HEK293 (cell line): Measurements from ENCODE around the gene BSDC1.

Source experiments
- CTCF ChIA-PET: fragments of 350-600 bp; formaldehyde crosslinking; extraction: SDS; loops from one replicate; lab custom pipeline; 2021; ENCODE audit warnings: antibody characterized with exemption; lab: Yijun Ruan, JAX
- POLR2A ChIA-PET: fragments of 300-600 bp; formaldehyde crosslinking; extraction: SDS; loops from one replicate; lab custom pipeline; 2020; ENCODE audit warnings: antibody characterized with exemption, inconsistent platforms; lab: Yijun Ruan, JAX
- H3K27ac ChIP-seq: fragments of 200-500 bp; sonication (Bioruptor generic); 2 replicates; pipeline ENCODE4 v1.5.1; 2014; ENCODE audit warnings: low read depth, low read length, control low read depth, inconsistent platforms; ENCODE audit errors: extremely low read depth
- H3K36me3 ChIP-seq, 2 experiments: fragments of 200-500 bp in 1 of 2; sonication (Bioruptor generic) in 1 of 2; 1 replicate in 1 of 2; 2 replicates in 1 of 2; pipeline ENCODE4 v1.5.1; 2014 to 2017; ENCODE audit warnings: inconsistent platforms in 2 of 2, low read length in 2 of 2; ENCODE audit not compliant: control insufficient read depth in 2 of 2, insufficient read depth in 1 of 2
- H3K4me1 ChIP-seq: fragments of 200-500 bp; sonication (Bioruptor generic); 2 replicates; pipeline ENCODE4 v1.5.1; 2014; ENCODE audit warnings: mild to moderate bottlenecking, low read length, inconsistent platforms; ENCODE audit not compliant: control insufficient read depth, insufficient read depth
- H3K4me3 ChIP-seq: 2 replicates; pipeline ENCODE4 v1.5.1; 2011; ENCODE audit warnings: low read depth, mild to moderate bottlenecking, control low read depth, low read length, moderate library complexity
- H3K9me3 ChIP-seq: fragments of 200-500 bp; sonication (Bioruptor generic); 2 replicates; pipeline ENCODE4 v1.5.1; 2014; ENCODE audit warnings: low read depth, low read length, inconsistent platforms; ENCODE audit not compliant: control insufficient read depth, insufficient read depth
- GFI1B ChIP-seq: fragments of 450-650 bp; formaldehyde crosslinking; IDR thresholded peaks from 2 replicates; pipeline ENCODE4 v1.5.1; 2016; ENCODE audit warnings: missing biosample characterization, missing genetic modification characterization
- GLI4 ChIP-seq: fragments of 450-650 bp; formaldehyde crosslinking; IDR thresholded peaks from 2 replicates; pipeline ENCODE4 v1.5.1; 2016; ENCODE audit warnings: missing biosample characterization, missing genetic modification characterization
- HOXC10 ChIP-seq: sonication (generic); formaldehyde crosslinking; IDR thresholded peaks from 2 replicates; pipeline ENCODE4 v1.8.1; 2023; ENCODE audit warnings: mild to moderate bottlenecking, missing genetic modification reagents
- KLF17 ChIP-seq: fragments of 450-650 bp; formaldehyde crosslinking; IDR thresholded peaks from 2 replicates; pipeline ENCODE4 v1.5.1; 2016; ENCODE audit warnings: missing biosample characterization, missing genetic modification characterization
- KLF8 ChIP-seq: fragments of 450-650 bp; formaldehyde crosslinking; IDR thresholded peaks from 2 replicates; pipeline ENCODE4 v1.5.1; 2016; ENCODE audit warnings: missing biosample characterization, missing genetic modification characterization
- OSR2 ChIP-seq: fragments of 450-650 bp; formaldehyde crosslinking; IDR thresholded peaks from 2 replicates; pipeline ENCODE4 v1.5.1; 2016; ENCODE audit warnings: missing biosample characterization, missing genetic modification characterization
- SCRT1 ChIP-seq: fragments of 450-650 bp; formaldehyde crosslinking; IDR thresholded peaks from 2 replicates; pipeline ENCODE4 v1.5.1; 2016; ENCODE audit warnings: missing biosample characterization, missing genetic modification characterization, borderline replicate concordance
- ZBTB1 ChIP-seq: fragments of 450-650 bp; formaldehyde crosslinking; IDR thresholded peaks from 2 replicates; pipeline ENCODE4 v1.5.1; 2016; ENCODE audit warnings: missing biosample characterization, missing genetic modification characterization
- ZBTB17 ChIP-seq: fragments of 450-650 bp; formaldehyde crosslinking; IDR thresholded peaks from 2 replicates; pipeline ENCODE4 v1.5.1; 2016; ENCODE audit warnings: missing biosample characterization, missing genetic modification characterization
- ZFHX2 ChIP-seq: fragments of 450-650 bp; formaldehyde crosslinking; conservative IDR thresholded peaks from 2 replicates; pipeline ENCODE4 v1.5.1; 2016; ENCODE audit warnings: missing biosample characterization, missing genetic modification characterization
- ZFP37 ChIP-seq: fragments of 450-650 bp; formaldehyde crosslinking; IDR thresholded peaks from 2 replicates; pipeline ENCODE4 v1.5.1; 2016; ENCODE audit warnings: missing biosample characterization, missing genetic modification characterization
- ZIC2 ChIP-seq: fragments of 450-650 bp; formaldehyde crosslinking; IDR thresholded peaks from 2 replicates; pipeline ENCODE4 v1.5.1; 2016; ENCODE audit warnings: missing biosample characterization, missing genetic modification characterization
- ZNF18 ChIP-seq: fragments of 450-650 bp; formaldehyde crosslinking; IDR thresholded peaks from 2 replicates; pipeline ENCODE4 v1.5.1; 2016; ENCODE audit warnings: missing biosample characterization, missing genetic modification characterization
- ZNF19 ChIP-seq: fragments of 450-650 bp; formaldehyde crosslinking; IDR thresholded peaks from 2 replicates; pipeline ENCODE4; 2016; ENCODE audit warnings: missing biosample characterization, missing genetic modification characterization, low read depth
- ZNF391 ChIP-seq: fragments of 450-650 bp; formaldehyde crosslinking; IDR thresholded peaks from 2 replicates; pipeline ENCODE4 v1.5.1; 2016; ENCODE audit warnings: low read depth, missing biosample characterization, missing genetic modification characterization, borderline replicate concordance
- ZNF416 ChIP-seq: fragments of 450-650 bp; formaldehyde crosslinking; IDR thresholded peaks from 2 replicates; pipeline ENCODE4 v1.5.1; 2016; ENCODE audit warnings: missing biosample characterization, missing genetic modification characterization
- ZNF513 ChIP-seq: fragments of 450-650 bp; IDR thresholded peaks from 2 replicates; pipeline ENCODE4 v1.5.1; 2018; ENCODE audit warnings: missing biosample characterization, missing genetic modification characterization
- ZNF521 ChIP-seq: fragments of 450-650 bp; formaldehyde crosslinking; IDR thresholded peaks from 2 replicates; pipeline ENCODE4 v1.5.1; 2017; ENCODE audit warnings: missing biosample characterization, mild to moderate bottlenecking, missing genetic modification characterization
- ZNF529 ChIP-seq: fragments of 450-650 bp; formaldehyde crosslinking; IDR thresholded peaks from 2 replicates; pipeline ENCODE4 v1.5.1; 2017; ENCODE audit warnings: missing genetic modification characterization, missing biosample characterization; ENCODE audit not compliant: insufficient replicate concordance
- ZNF549 ChIP-seq: fragments of 450-650 bp; IDR thresholded peaks from 2 replicates; pipeline ENCODE4 v1.5.1; 2018; ENCODE audit warnings: missing biosample characterization, missing genetic modification characterization, mild to moderate bottlenecking, inconsistent platforms, moderate library complexity
- ZNF558 ChIP-seq: fragments of 450-650 bp; formaldehyde crosslinking; IDR thresholded peaks from 2 replicates; pipeline ENCODE4 v1.5.1; 2016; ENCODE audit warnings: missing biosample characterization, missing genetic modification characterization
- ZNF645 ChIP-seq: fragments of 450-650 bp; formaldehyde crosslinking; IDR thresholded peaks from 2 replicates; pipeline ENCODE4; 2016; ENCODE audit warnings: missing biosample characterization, missing genetic modification characterization
- ZNF747 ChIP-seq: fragments of 450-650 bp; formaldehyde crosslinking; IDR thresholded peaks from 2 replicates; pipeline ENCODE4 v1.5.1; 2016; ENCODE audit warnings: missing biosample characterization, missing genetic modification characterization
- ZNF837 ChIP-seq: fragments of 450-650 bp; formaldehyde crosslinking; IDR thresholded peaks from 2 replicates; pipeline ENCODE4 v1.5.1; 2016; ENCODE audit warnings: missing biosample characterization, missing genetic modification characterization
- ZNF843 ChIP-seq: fragments of 450-650 bp; formaldehyde crosslinking; IDR thresholded peaks from 2 replicates; pipeline ENCODE4 v1.5.1; 2016; ENCODE audit warnings: missing biosample characterization, missing genetic modification characterization
- TF ChIP-seq, protein P1 (sequence below): fragments of 450-650 bp; formaldehyde crosslinking; IDR thresholded peaks from 2 replicates; pipeline ENCODE4 v1.5.0; 2017; ENCODE audit warnings: missing biosample characterization, missing genetic modification characterization, borderline replicate concordance

BSDC1 gene

GRCh38 chr1:32332290-32333079 is 61.8 kb downstream of the BSDC1 start:
- H3K27ac ChIP-seq, result no peak overlapping the region
- POLR2A ChIA-PET, result interaction anchor here (0.6 to 5.8 kb wide), 10 partner anchors 10 to 109 kb away, joined by 3 to 100 read pairs (median 4); partner anchors contain the start of genes BSDC1 and HDAC1
- no peaks in the 10 kb centered on the region for H3K4me1 ChIP-seq
- H3K36me3 ChIP-seq, result peaks cover 8 to 76% of the 10 kb centered on the region in 2 experiments; a peak in 2 of 3 replicates
- TF ChIP-seq ZNF19 (tag by site-specific recombination) (no peak), ZNF416 (tag by site-specific recombination) (no peak), ZNF747 (tag by site-specific recombination) (no peak), ZNF837 (tag by site-specific recombination) (no peak), ZIC2 (no peak), ZNF529 (tag by site-specific recombination) (no peak), ZNF521 (tag by site-specific recombination) (no peak), ZNF513 (tag by site-specific recombination) (no peak), ZNF549 (tag by site-specific recombination) (no peak), ZNF391 (tag by site-specific recombination) (no peak), GLI4 (no peak), KLF17 (no peak), OSR2 (no peak), KLF8 (tag by site-specific recombination) (no peak)
- TF ChIP-seq, protein P1, sequence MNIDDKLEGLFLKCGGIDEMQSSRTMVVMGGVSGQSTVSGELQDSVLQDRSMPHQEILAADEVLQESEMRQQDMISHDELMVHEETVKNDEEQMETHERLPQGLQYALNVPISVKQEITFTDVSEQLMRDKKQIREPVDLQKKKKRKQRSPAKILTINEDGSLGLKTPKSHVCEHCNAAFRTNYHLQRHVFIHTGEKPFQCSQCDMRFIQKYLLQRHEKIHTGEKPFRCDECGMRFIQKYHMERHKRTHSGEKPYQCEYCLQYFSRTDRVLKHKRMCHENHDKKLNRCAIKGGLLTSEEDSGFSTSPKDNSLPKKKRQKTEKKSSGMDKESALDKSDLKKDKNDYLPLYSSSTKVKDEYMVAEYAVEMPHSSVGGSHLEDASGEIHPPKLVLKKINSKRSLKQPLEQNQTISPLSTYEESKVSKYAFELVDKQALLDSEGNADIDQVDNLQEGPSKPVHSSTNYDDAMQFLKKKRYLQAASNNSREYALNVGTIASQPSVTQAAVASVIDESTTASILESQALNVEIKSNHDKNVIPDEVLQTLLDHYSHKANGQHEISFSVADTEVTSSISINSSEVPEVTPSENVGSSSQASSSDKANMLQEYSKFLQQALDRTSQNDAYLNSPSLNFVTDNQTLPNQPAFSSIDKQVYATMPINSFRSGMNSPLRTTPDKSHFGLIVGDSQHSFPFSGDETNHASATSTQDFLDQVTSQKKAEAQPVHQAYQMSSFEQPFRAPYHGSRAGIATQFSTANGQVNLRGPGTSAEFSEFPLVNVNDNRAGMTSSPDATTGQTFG (tag by site-specific recombination), result no peak
- no peak overlapping the region for H3K4me3 ChIP-seq
- CTCF ChIA-PET, result interaction anchor here (0.7 to 1.5 kb wide), 5 partner anchors 15 to 714 kb away, joined by 3 to 6 read pairs (median 3); no protein-coding TSS in a partner anchor
- no peaks in the 10 kb centered on the region for H3K9me3 ChIP-seq

GRCh38 chr1:32331549-32331948 is 62.7 kb downstream of the BSDC1 start:
- Histone ChIP-seq H3K36me3 (peaks cover 8 to 84% of the 10 kb centered on the region in 2 experiments; a peak in 2 of 3 replicates), H3K4me3 (no peak overlapping the region), H3K27ac (no peak overlapping the region), H3K4me1 (no peaks in the 10 kb centered on the region), H3K9me3 (no peaks in the 10 kb centered on the region)
- CTCF ChIA-PET, result interaction anchor here (0.7 to 1.5 kb wide), 3 partner anchors 15 to 117 kb away, joined by 4 to 6 read pairs (median 4); partner anchors contain the start of gene FAM167B
- POLR2A ChIA-PET, result interaction anchor here (1.0 to 3.2 kb wide), 5 partner anchors 10 to 63 kb away, joined by 3 to 14 read pairs (median 4); partner anchors contain the start of genes BSDC1 and HDAC1
- TF ChIP-seq KLF17 (no peak), ZNF558 (tag by site-specific recombination) (no peak), ZBTB17 (tag by site-specific recombination) (0 out of 2 replicates have a peak, but pooled peaks have one; percentile 9), ZNF645 (tag by site-specific recombination) (no peak), SCRT1 (tag by site-specific recombination) (0 out of 2 replicates have a peak, but pooled peaks have one; percentile 35), ZNF18 (tag by site-specific recombination) (no peak), ZBTB1 (tag by site-specific recombination) (no peak), GFI1B (tag by site-specific recombination) (no peak), ZFP37 (tag by site-specific recombination) (no peak), HOXC10 (CRISPR knock-in tag) (no peak), ZFHX2 (tag by site-specific recombination) (no peak), ZNF843 (tag by site-specific recombination) (no peak), ZNF529 (tag by site-specific recombination) (no peak)
